HG03066 (cell line): ENCODE results near the gene CUEDC1.
A peak's percentile ranks its signal among the peaks of the same experiment; 100 is the strongest.
"Not testable (repeated sequence)": the region's sequence is repeated elsewhere in the genome, so short reads cannot be mapped to it uniquely, and the experiment has no call there.

ENCODE experiments used
- ATAC-seq: cut with Tn5 transposase; IDR thresholded peaks from one replicate; pipeline ENCODE4 v1.9.1; 2021; ENCODE audit warnings: low read depth; ENCODE audit not compliant: unreplicated experiment

The CUEDC1 gene

GRCh38 chr17:57941384-57942370 lies 13.5 kb downstream of the CUEDC1 start:
- ATAC-seq = no peak

- no peak for ATAC-seq
These were observed 14.4 kb downstream of the CUEDC1 start for GRCh38 chr17:57940653-57941329.

GRCh38 chr17:57940231-57940630 lies 15.0 kb downstream of the CUEDC1 start:
- ATAC-seq = no peak

GRCh38 chr17:57939797-57940196 lies 15.4 kb downstream of the CUEDC1 start:
- ATAC-seq = peak; percentile 53

- no peak for ATAC-seq
These were observed 17.1 kb downstream of the CUEDC1 start for GRCh38 chr17:57938061-57938502.

- no peak for ATAC-seq
These were observed 17.7 kb downstream of the CUEDC1 start for GRCh38 chr17:57937492-57937891.

GRCh38 chr17:57935833-57936807 lies 19.1 kb downstream of the CUEDC1 start:
- no peak for ATAC-seq

GRCh38 chr17:57931488-57932137 lies 23.6 kb downstream of the CUEDC1 start:
- no peak for ATAC-seq

- no peak for ATAC-seq
These were observed 25.0 kb downstream of the CUEDC1 start for GRCh38 chr17:57930239-57930638.

- no peak for ATAC-seq
These were observed 25.8 kb downstream of the CUEDC1 start for GRCh38 chr17:57929386-57929785.

GRCh38 chr17:57928928-57929327 lies 26.3 kb downstream of the CUEDC1 start:
- ATAC-seq = no peak

- ATAC-seq = no peak
These were observed 28.0 kb downstream of the CUEDC1 start for GRCh38 chr17:57927048-57927723.

GRCh38 chr17:57926723-57927047 lies 28.5 kb downstream of the CUEDC1 start:
- no peak for ATAC-seq

GRCh38 chr17:57925361-57925990 lies 29.7 kb downstream of the CUEDC1 start:
- ATAC-seq = no peak

- no peak for ATAC-seq
These were observed 30.5 kb downstream of the CUEDC1 start for GRCh38 chr17:57924677-57925076.

- ATAC-seq = no peak
These were observed 31.9 kb downstream of the CUEDC1 start for GRCh38 chr17:57923182-57923872.

GRCh38 chr17:57922745-57923144 lies 32.5 kb downstream of the CUEDC1 start:
- not testable (repeated sequence) for ATAC-seq

- ATAC-seq = no peak
These were observed 34.1 kb downstream of the CUEDC1 start for GRCh38 chr17:57920916-57921703.
